Skeletal muscle tissue (tissue), 4 donors: ENCODE measurements around the gene MIPEP. TPM values are rescaled to one million over a fixed set of nuclear protein-coding genes. Genes with fewer than 3 reads are reported as not detected.

Experiments used
- H3K27ac ChIP-seq: one replicate; pipeline ENCODE4 v1.7.0; 2013; ENCODE audit warnings: mild to moderate bottlenecking, low read depth, low read length, inconsistent platforms
- H3K27me3 ChIP-seq, 3 donors: one replicate each; pipeline ENCODE4 v1.7.0; 2013; ENCODE audit warnings: low read length in 3 of 3; ENCODE audit not compliant: control insufficient read depth in 3 of 3, insufficient read depth in 3 of 3
- H3K36me3 ChIP-seq, 3 donors: one replicate each; pipeline ENCODE4 v1.7.0; 2013; ENCODE audit warnings: low read length in 3 of 3; ENCODE audit not compliant: control insufficient read depth in 3 of 3, insufficient read depth in 3 of 3
- H3K4me1 ChIP-seq, 3 donors: one replicate each; pipeline ENCODE4 v1.7.0; 2013; ENCODE audit warnings: low read length in 3 of 3, mild to moderate bottlenecking in 3 of 3; ENCODE audit not compliant: control insufficient read depth in 3 of 3, insufficient read depth in 3 of 3
- H3K4me3 ChIP-seq, 3 donors: one replicate each; pipeline ENCODE4 v1.7.0; 2013; ENCODE audit warnings: low read length in 3 of 3
- H3K9ac ChIP-seq, 3 donors: one replicate each; pipeline ENCODE4 v1.7.0; 2013; ENCODE audit warnings: low read length in 3 of 3, mild to moderate bottlenecking in 3 of 3, moderate library complexity in 2 of 3, low read depth in 1 of 3
- H3K9me3 ChIP-seq, 3 donors: one replicate each; pipeline ENCODE4 v1.7.0; 2013; ENCODE audit warnings: low read length in 3 of 3; ENCODE audit not compliant: control insufficient read depth in 3 of 3
- total RNA-seq: library from RNA; depleted of rRNA; stranded (reverse); fragments of >200 nt; gene quantifications from one replicate; pipeline ENCODE4 v1.2.3, GENCODE V29; 2014
- donor health status: Osteomylitis.

Gene MIPEP
- total RNA-seq, 1 donor from 2014 or later, result 13.6 TPM

DNA sequence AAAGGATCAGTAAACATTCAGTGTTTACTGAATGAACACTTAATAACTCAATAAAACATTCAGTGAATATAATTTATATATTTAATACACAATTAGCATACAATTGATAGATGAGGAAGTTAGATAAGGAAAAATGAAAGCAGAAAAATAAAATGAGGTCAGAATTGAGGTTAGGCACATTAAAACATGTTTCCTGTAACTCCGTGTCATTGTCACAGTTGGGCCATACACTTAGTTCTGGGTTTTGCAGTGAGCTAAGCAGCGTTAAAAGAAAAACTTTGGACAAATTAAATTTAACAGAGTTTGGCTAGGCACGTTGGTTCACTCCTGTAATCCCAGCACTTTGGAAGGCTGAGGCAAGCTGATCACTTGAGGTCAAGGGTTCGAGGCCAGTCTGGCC is 71.4 kb downstream of the MIPEP start:
- no peak overlapping the region for H3K27ac ChIP-seq
- H3K4me1 ChIP-seq, result no peaks in the 10 kb centered on the region
- H3K27me3 ChIP-seq, result no peaks in the 10 kb centered on the region
- H3K4me3 ChIP-seq, result no peak overlapping the region
- no peak overlapping the region for H3K9ac ChIP-seq
- no peaks in the 10 kb centered on the region for H3K9me3 ChIP-seq
- no peaks in the 10 kb centered on the region for H3K36me3 ChIP-seq

DNA sequence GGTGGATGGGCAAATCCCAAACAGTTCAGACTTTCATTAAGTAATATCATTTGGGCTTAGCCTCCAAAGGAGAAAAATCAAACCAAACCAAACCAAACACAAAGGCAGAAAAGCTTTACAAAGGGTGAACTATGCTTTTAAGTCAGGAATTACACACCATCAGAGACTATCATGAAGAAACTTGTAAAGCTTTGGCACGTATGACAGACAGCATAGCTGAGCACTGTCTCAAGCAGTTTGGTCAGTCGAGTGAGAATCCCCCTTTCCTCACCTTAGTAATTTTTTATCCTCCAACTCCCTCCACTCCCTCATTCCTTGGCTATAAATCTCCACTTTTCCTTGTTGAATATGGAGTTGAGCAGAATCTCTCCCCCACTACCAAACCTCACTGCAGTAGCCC is 72.1 kb downstream of the MIPEP start:
- Histone ChIP-seq H3K4me1 (no peaks in the 10 kb centered on the region), H3K27ac (no peak overlapping the region), H3K9me3 (no peaks in the 10 kb centered on the region)

GRCh38 chr13:23813635-23814034 is 75.6 kb downstream of the MIPEP start:
- Histone ChIP-seq H3K27ac (no peak overlapping the region), H3K36me3 (no peaks in the 10 kb centered on the region), H3K4me3 (no peak overlapping the region), H3K9me3 (no peaks in the 10 kb centered on the region), H3K9ac (no peak overlapping the region), H3K4me1 (no peaks in the 10 kb centered on the region), H3K27me3 (no peaks in the 10 kb centered on the region)

More for the DNA sequence above, 72.1 kb downstream of the MIPEP start:
- Histone ChIP-seq H3K36me3 (no peaks in the 10 kb centered on the region), H3K9ac (no peak overlapping the region), H3K4me3 (no peak overlapping the region), H3K27me3 (no peaks in the 10 kb centered on the region)

GRCh38 chr13:23811366-23812062 is 77.7 kb downstream of the MIPEP start:
- Histone ChIP-seq H3K4me1 (no peaks in the 10 kb centered on the region), H3K36me3 (no peaks in the 10 kb centered on the region), H3K27me3 (no peaks in the 10 kb centered on the region), H3K4me3 (no peak overlapping the region), H3K9ac (no peak overlapping the region), H3K9me3 (no peaks in the 10 kb centered on the region), H3K27ac (no peak overlapping the region)

- H3K9me3 ChIP-seq, result no peaks in the 10 kb centered on the region
- peaks cover 0 to 1% (median 0%) of the 10 kb centered on the region in 3 donors for H3K36me3 ChIP-seq
- H3K4me1 ChIP-seq, result no peaks in the 10 kb centered on the region
- no peaks in the 10 kb centered on the region for H3K27me3 ChIP-seq
- H3K27ac ChIP-seq, result no peak overlapping the region
- no peak overlapping the region for H3K4me3 ChIP-seq
- no peak overlapping the region for H3K9ac ChIP-seq
Observed at GRCh38 chr13:23810685-23811240, 78.4 kb downstream of the MIPEP start.

DNA sequence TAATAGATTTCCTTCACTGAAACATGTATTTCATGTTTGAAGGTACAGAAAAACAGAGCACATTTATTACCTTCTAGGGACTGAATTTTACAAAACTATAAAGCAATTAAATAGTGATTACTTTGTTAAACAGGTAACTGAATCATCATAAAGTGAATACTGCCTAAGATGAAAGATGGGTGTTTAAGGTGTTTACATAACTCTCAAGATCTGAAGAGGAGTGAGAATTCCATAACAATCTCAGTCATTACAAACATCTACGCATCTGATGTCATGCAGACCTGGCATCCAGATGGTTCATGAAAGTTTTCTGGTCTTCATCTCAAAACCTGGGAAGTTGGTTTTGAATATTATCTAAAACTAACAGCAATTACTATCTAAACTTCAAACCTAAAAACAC is 80.4 kb downstream of the MIPEP start:
- no peaks in the 10 kb centered on the region for H3K9me3 ChIP-seq
- no peaks in the 10 kb centered on the region for H3K4me1 ChIP-seq
- H3K27me3 ChIP-seq, result no peaks in the 10 kb centered on the region
- H3K36me3 ChIP-seq, result peaks cover 0 to 6% (median 0%) of the 10 kb centered on the region in 3 donors
- H3K27ac ChIP-seq, result no peak overlapping the region
- no peak overlapping the region for H3K9ac ChIP-seq
- no peak overlapping the region for H3K4me3 ChIP-seq

DNA sequence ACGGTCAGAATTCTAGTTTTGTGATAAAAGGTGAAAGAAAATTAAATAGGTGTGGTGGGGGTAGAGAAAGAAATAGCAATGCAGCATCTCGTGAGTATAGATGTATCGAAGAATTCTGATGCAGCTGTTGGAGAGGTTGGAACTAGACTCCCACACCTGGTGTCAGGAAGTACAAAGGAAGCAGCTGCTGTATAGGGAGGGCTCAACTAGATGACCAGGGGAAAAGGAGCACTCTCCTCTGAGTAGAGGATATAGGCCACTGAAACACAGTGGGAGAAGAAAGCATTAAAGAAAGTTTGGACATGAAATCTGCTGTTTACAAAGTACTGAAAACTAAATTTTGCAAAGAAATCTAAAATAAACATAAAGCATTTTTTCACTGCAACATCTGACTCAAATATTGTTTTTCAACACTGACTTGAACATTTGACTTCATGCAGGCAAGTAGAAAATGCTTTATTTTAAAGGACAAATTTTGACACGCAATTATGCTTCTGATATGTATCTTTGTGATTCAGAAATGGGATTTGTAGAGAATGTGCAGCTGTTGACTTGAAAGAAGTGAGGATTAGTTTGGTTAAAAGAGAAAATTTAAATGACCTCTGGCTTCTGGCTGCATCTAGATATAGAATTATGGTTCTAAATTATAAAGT is 82.2 kb downstream of the MIPEP start:
- Histone ChIP-seq H3K9ac (no peak overlapping the region), H3K4me1 (no peaks in the 10 kb centered on the region), H3K4me3 (no peak overlapping the region), H3K9me3 (no peaks in the 10 kb centered on the region), H3K27me3 (no peaks in the 10 kb centered on the region), H3K27ac (no peak overlapping the region), H3K36me3 (peaks cover 0 to 6% (median 0%) of the 10 kb centered on the region in 3 donors)

DNA sequence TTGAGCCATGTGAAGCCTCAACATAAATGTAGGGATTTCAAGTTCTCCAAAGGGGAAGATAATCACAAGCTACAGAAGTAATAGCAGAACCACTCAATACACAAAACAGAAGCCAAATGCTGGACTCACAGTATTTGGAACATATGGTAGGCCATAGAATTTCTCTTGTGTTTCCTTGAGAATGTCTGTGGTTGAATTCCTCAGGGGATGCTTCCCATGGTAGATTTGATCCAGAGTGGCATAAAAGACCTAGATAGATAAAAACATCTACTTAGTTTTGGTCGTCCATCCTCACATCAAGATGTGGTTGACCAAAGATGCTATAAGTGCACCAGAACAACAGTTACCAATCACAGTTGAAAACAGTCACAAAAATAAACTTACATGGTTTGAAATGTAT is 83.4 kb downstream of the MIPEP start:
- Histone ChIP-seq H3K9ac (no peak overlapping the region), H3K4me1 (peaks cover 0 to 4% (median 4%) of the 10 kb centered on the region in 3 donors), H3K9me3 (no peaks in the 10 kb centered on the region), H3K4me3 (no peak overlapping the region), H3K27ac (no peak overlapping the region), H3K36me3 (peaks cover 0 to 6% (median 0%) of the 10 kb centered on the region in 3 donors), H3K27me3 (no peaks in the 10 kb centered on the region)

DNA sequence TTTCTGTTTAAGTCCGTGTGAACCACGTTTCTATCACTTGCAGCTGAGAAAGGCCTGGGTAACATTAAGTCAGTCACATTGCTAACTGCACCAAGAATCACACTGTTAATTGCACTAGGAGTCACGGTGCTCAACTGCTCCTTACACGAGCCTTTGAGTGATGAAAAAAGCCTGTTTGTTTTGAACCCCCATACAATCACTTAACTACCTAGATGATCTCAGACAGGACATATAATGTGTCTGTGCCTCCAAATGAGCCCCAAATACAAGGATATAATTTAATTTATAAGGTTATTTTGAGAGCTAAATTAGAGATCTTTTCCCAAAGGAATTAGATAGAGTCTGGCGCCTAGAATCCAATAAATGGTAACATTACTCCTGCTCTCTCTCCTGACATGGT is 84.1 kb downstream of the MIPEP start:
- no peaks in the 10 kb centered on the region for H3K9me3 ChIP-seq
- H3K27me3 ChIP-seq, result no peaks in the 10 kb centered on the region
- peaks cover 0 to 9% (median 4%) of the 10 kb centered on the region in 3 donors for H3K4me1 ChIP-seq
- H3K4me3 ChIP-seq, result no peak overlapping the region
- H3K9ac ChIP-seq, result no peak overlapping the region
- no peak overlapping the region for H3K27ac ChIP-seq
- peaks cover 0 to 6% (median 0%) of the 10 kb centered on the region in 3 donors for H3K36me3 ChIP-seq

- Histone ChIP-seq H3K9ac (no peak overlapping the region), H3K9me3 (no peaks in the 10 kb centered on the region), H3K27ac (no peak overlapping the region), H3K36me3 (peaks cover 0 to 6% (median 0%) of the 10 kb centered on the region in 3 donors), H3K27me3 (no peaks in the 10 kb centered on the region), H3K4me1 (peaks cover 0 to 12% (median 4%) of the 10 kb centered on the region in 3 donors), H3K4me3 (no peak overlapping the region)
Observed at GRCh38 chr13:23804166-23804565, 85.0 kb downstream of the MIPEP start.
